ENCODE data around the gene OR51I1.

DNA sequence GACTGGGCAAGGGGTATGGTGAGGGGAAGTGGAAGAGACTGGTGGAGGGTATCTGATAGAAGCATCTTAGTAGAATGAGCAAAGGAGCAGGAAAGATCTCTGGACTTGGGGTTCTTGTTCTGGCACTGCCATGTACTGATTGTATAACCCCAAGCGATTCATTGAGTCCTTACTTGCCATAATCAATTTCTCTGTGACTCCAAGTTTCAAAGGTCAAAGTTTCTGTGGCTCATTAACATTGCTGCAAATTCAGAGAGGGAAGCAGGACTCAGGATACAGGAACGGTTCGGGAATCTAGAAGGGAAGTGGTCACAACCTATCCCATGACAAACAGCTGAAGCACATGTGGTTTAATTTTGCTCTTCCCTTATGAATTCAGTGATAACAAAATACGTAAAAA is 8.1 kb upstream of the OR51I1 start:
- TF ChIP-seq, protein P1, sequence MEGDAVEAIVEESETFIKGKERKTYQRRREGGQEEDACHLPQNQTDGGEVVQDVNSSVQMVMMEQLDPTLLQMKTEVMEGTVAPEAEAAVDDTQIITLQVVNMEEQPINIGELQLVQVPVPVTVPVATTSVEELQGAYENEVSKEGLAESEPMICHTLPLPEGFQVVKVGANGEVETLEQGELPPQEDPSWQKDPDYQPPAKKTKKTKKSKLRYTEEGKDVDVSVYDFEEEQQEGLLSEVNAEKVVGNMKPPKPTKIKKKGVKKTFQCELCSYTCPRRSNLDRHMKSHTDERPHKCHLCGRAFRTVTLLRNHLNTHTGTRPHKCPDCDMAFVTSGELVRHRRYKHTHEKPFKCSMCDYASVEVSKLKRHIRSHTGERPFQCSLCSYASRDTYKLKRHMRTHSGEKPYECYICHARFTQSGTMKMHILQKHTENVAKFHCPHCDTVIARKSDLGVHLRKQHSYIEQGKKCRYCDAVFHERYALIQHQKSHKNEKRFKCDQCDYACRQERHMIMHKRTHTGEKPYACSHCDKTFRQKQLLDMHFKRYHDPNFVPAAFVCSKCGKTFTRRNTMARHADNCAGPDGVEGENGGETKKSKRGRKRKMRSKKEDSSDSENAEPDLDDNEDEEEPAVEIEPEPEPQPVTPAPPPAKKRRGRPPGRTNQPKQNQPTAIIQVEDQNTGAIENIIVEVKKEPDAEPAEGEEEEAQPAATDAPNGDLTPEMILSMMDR (IDR thresholded peaks at IDR 0.05), result no peak
- no peak for TF ChIP-seq POLR2AphosphoS5 (IDR thresholded peaks at IDR 0.05)
- TF ChIP-seq POLR2A (IDR thresholded peaks at IDR 0.05), result no peak
